Suprapubic skin (tissue), 4 donors: ENCODE measurements around the gene CFAP206. TPM values are rescaled to one million over a fixed set of nuclear protein-coding genes. Genes with fewer than 3 reads are reported as not detected.
"Not testable (repeated sequence)": the region's sequence is repeated elsewhere in the genome, so short reads cannot be mapped to it uniquely, and the experiment has no call there.

Source experiments
- DNase-seq, 2 donors: peaks; one replicate each; pipeline ENCODE4 v3.0.0-alpha.2; 2019; ENCODE audit warnings: low spot score in 2 of 2
- H3K27ac ChIP-seq: fragments of 200-600 bp; sonication (generic); one replicate; pipeline ENCODE4 v1.5.1; 2019
- H3K27me3 ChIP-seq: fragments of 200-600 bp; sonication (generic); one replicate; pipeline ENCODE4 v1.5.1; 2019
- H3K36me3 ChIP-seq: fragments of 200-600 bp; sonication (generic); one replicate; pipeline ENCODE4 v1.5.1; 2019
- H3K4me1 ChIP-seq: fragments of 200-600 bp; sonication (generic); one replicate; pipeline ENCODE4 v1.5.1; 2019
- H3K4me3 ChIP-seq: fragments of 200-600 bp; sonication (generic); one replicate; pipeline ENCODE4 v1.5.1; 2019; ENCODE audit warnings: mild to moderate bottlenecking
- H3K9me3 ChIP-seq: fragments of 200-600 bp; sonication (generic); one replicate; pipeline ENCODE4 v1.5.1; 2019
- EP300 ChIP-seq: sonication (generic); formaldehyde crosslinking; IDR thresholded peaks from one replicate; pipeline ENCODE4 v1.6.1; 2017; ENCODE audit warnings: antibody characterized with exemption
- POLR2A ChIP-seq, 2 donors: fragments of 450-650 bp; IDR thresholded peaks; one replicate each; pipeline ENCODE4 v1.6.1; 2017; ENCODE audit warnings: antibody characterized with exemption in 2 of 2, mild to moderate bottlenecking in 2 of 2, moderate library complexity in 2 of 2
- POLR2AphosphoS5 ChIP-seq, 3 donors: sonication (generic); formaldehyde crosslinking; IDR thresholded peaks; one replicate each; pipeline ENCODE4 v1.6.1; 2017; ENCODE audit warnings: antibody characterized with exemption in 3 of 3
- WGBS: methylation state at CpG from one replicate; pipeline ENCODE4 v1.1.5; 2018; 5-methylcytosine and 5-hydroxymethylcytosine counted together
- total RNA-seq, 4 donors: library from RNA; depleted of rRNA; stranded (reverse); fragments of >200 nt; gene quantifications; one replicate each; pipeline ENCODE4 v1.1.0, GENCODE V29; 2016
- TF ChIP-seq, protein P1 (sequence below), 2 donors: fragments of 200-600 bp in 1 of 2; fragments of 450-650 bp in 1 of 2; sonication (generic) in 1 of 2; IDR thresholded peaks; one replicate each; pipeline ENCODE4 v1.5.1; 2016 to 2019; ENCODE audit warnings: antibody characterized with exemption in 2 of 2, mild to moderate bottlenecking in 1 of 2, moderate library complexity in 1 of 2

The CFAP206 gene
- total RNA-seq, 4 donors from 2014 or later = 0.21 to 0.85 TPM; not detected in 2

DNA sequence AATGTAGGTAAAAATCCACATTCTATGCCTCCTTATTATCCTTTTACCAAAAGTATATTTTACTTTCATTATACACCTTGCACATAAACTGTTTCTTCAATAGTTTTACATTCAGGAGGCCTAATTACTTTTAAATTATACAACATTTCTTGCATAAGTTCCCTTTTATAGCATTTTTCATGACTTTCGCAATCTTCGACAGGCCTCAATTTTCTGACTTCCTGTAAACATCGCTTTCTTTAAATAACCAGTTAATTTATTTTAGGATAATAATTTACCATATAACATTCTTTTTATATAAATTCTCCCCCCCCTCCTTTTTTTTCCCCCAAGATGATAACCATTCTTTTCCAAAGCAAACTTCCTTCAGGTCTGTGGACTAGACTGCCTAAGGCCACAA, 74.2 kb downstream of the CFAP206 start:
- Histone ChIP-seq H3K36me3 (peaks cover 3% of the 10 kb centered on the region), H3K27ac (no peak overlapping the region), H3K27me3 (no peaks in the 10 kb centered on the region), H3K9me3 (no peaks in the 10 kb centered on the region), H3K4me3 (no peak overlapping the region), H3K4me1 (no peaks in the 10 kb centered on the region)
- 87% methylated on average over 3 of the region's 3 CpGs for WGBS
- DNase-seq = no peak
- TF ChIP-seq POLR2A (IDR thresholded peaks at IDR 0.05) (no peak), EP300 (no peak), POLR2AphosphoS5 (IDR thresholded peaks at IDR 0.05) (no peak)
- TF ChIP-seq, protein P1, sequence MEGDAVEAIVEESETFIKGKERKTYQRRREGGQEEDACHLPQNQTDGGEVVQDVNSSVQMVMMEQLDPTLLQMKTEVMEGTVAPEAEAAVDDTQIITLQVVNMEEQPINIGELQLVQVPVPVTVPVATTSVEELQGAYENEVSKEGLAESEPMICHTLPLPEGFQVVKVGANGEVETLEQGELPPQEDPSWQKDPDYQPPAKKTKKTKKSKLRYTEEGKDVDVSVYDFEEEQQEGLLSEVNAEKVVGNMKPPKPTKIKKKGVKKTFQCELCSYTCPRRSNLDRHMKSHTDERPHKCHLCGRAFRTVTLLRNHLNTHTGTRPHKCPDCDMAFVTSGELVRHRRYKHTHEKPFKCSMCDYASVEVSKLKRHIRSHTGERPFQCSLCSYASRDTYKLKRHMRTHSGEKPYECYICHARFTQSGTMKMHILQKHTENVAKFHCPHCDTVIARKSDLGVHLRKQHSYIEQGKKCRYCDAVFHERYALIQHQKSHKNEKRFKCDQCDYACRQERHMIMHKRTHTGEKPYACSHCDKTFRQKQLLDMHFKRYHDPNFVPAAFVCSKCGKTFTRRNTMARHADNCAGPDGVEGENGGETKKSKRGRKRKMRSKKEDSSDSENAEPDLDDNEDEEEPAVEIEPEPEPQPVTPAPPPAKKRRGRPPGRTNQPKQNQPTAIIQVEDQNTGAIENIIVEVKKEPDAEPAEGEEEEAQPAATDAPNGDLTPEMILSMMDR (IDR thresholded peaks at IDR 0.05) = no peak

GRCh38 chr6:87482366-87482765, 74.6 kb downstream of the CFAP206 start:
- no peaks in the 10 kb centered on the region for H3K4me1 ChIP-seq
- DNase-seq = no peak
- no peak for TF ChIP-seq EP300
- TF ChIP-seq, protein P1 (IDR thresholded peaks at IDR 0.05) = no peak
- TF ChIP-seq POLR2AphosphoS5 (IDR thresholded peaks at IDR 0.05) = no peak
- no peak for TF ChIP-seq POLR2A (IDR thresholded peaks at IDR 0.05)
- peaks cover 3% of the 10 kb centered on the region for H3K36me3 ChIP-seq
- H3K4me3 ChIP-seq = no peak overlapping the region
- no peaks in the 10 kb centered on the region for H3K27me3 ChIP-seq
- no peaks in the 10 kb centered on the region for H3K9me3 ChIP-seq
- H3K27ac ChIP-seq = no peak overlapping the region
- WGBS = 72% methylated on average over 4 of the region's 4 CpGs

- H3K27ac ChIP-seq = no peak overlapping the region
- H3K9me3 ChIP-seq = no peaks in the 10 kb centered on the region
- no peak for DNase-seq
- no peak for TF ChIP-seq POLR2A (IDR thresholded peaks at IDR 0.05)
- TF ChIP-seq EP300 = no peak
- WGBS = 84% methylated on average over 9 of the region's 9 CpGs
- H3K27me3 ChIP-seq = no peaks in the 10 kb centered on the region
- H3K4me1 ChIP-seq = no peaks in the 10 kb centered on the region
- H3K4me3 ChIP-seq = no peak overlapping the region
- H3K36me3 ChIP-seq = peaks cover 3% of the 10 kb centered on the region
These were observed 76.2 kb downstream of the CFAP206 start for GRCh38 chr6:87483929-87484328.

DNA sequence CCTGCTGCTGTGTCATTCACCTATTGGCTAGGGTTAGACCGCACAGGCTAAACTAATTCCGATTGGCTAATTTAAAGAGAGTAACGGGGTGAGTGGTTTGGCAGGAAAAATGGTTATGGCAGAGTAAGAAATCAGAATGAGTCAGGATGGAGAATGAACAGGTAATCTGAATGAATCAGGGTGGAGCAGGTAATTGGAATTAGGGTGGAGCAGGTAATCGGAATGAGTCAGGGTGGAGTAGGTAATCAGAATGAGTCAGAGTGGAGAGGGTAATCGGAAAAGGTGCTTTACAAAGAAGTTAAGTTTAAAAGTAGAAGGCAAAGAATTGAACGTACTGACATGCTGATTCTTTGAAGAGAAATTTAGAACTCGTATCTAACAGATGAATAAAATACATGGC, 76.7 kb downstream of the CFAP206 start:
- H3K27me3 ChIP-seq = no peaks in the 10 kb centered on the region
- TF ChIP-seq, protein P1 (IDR thresholded peaks at IDR 0.05) = no peak
- no peak for TF ChIP-seq POLR2A (IDR thresholded peaks at IDR 0.05)
- no peak for TF ChIP-seq POLR2AphosphoS5 (IDR thresholded peaks at IDR 0.05)
- TF ChIP-seq EP300 = no peak
- DNase-seq = no peak
- no peaks in the 10 kb centered on the region for H3K9me3 ChIP-seq
- peaks cover 3% of the 10 kb centered on the region for H3K36me3 ChIP-seq
- H3K4me1 ChIP-seq = no peaks in the 10 kb centered on the region
- H3K4me3 ChIP-seq = no peak overlapping the region
- WGBS = 65% methylated on average over 7 of the region's 7 CpGs
- H3K27ac ChIP-seq = no peak overlapping the region

DNA sequence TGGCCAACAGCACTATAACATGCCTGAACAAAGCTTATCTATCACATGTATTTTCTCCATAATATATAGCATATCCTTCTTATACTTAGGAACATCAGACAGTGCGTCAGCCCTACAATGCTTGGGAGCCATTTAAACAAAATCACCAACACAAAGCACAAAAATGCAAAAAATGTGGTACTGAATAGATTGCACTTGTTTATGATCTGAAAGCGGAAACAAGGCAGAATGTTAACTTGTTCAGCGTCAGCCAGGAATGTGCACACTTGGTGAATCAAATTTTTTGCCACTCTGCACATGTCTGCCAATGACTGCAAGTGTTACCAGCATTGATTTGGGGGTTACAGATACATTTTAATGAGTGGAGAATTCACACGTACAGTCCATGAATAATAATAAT, 79.8 kb downstream of the CFAP206 start:
- no peak for TF ChIP-seq EP300
- no peak for TF ChIP-seq POLR2AphosphoS5 (IDR thresholded peaks at IDR 0.05)
- no peak for TF ChIP-seq POLR2A (IDR thresholded peaks at IDR 0.05)
- H3K9me3 ChIP-seq = no peaks in the 10 kb centered on the region
- no peaks in the 10 kb centered on the region for H3K27me3 ChIP-seq
- H3K36me3 ChIP-seq = peaks cover 10% of the 10 kb centered on the region
- 86% methylated on average over 4 of the region's 4 CpGs for WGBS
- no peak for DNase-seq
- no peak overlapping the region for H3K27ac ChIP-seq
- no peak overlapping the region for H3K4me3 ChIP-seq
- H3K4me1 ChIP-seq = no peaks in the 10 kb centered on the region

DNA sequence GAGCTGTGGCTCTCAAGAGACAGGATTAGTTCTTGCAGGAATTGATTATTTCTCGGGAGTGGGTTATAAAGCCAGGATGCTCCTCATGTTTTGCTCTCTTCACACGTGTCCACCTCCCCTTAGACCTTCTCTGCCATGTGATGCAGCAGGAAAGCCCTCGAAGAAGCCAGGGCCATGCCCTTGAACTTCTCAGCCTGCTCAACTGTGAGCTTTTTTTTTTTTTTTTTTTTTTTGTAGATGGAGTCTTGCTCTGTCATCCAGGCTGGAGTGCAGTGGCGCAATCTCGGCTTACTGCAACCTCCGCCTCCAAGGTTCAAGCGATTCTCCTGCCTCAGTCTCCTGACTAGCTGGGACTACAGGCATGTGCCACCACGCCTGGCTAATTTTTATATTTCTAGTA, 81.6 kb downstream of the CFAP206 start:
- WGBS = 91% methylated on average over 8 of the region's 8 CpGs
- H3K9me3 ChIP-seq, H3K27me3 ChIP-seq, DNase-seq, H3K4me1 ChIP-seq, H3K27ac ChIP-seq, H3K4me3 ChIP-seq: not testable (repeated sequence)
- peaks cover 11% of the 10 kb centered on the region for H3K36me3 ChIP-seq

DNA sequence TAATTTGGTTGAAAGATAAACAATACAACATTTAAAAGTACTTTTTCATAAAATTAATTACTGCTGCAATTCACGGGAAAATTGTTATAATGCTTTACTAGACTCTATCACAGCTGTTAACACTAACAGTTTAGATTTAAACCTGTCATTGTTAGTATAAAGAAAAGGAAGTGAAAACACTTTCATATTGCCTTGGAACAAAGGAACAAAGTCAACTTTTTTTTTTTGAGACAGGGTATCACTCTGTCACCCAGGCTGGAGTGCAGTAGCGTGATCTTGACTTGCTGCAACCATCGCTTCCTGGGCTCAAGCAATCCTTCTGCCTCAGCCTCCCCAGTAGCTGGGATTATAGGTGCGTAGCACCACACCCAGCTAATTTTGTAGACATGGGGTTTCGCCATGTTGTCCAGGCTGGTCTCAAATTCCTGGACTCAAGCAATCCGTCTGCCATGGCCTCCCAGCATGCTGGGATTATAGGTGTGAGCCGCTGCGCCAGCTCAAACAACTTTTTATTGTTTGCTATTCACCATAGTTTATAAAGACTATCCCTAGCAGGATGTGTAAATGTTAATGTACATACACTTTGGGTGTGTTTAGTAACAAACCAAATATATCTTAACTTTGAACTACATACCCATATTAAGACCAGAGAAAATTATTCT, 87.1 kb downstream of the CFAP206 start:
- no peak for DNase-seq
- H3K4me3 ChIP-seq = no peak overlapping the region
- H3K9me3 ChIP-seq = no peaks in the 10 kb centered on the region
- WGBS = 93% methylated on average over 8 of the region's 8 CpGs
- TF ChIP-seq EP300 (no peak), POLR2AphosphoS5 (IDR thresholded peaks at IDR 0.05) (no peak), POLR2A (IDR thresholded peaks at IDR 0.05) (no peak)
- TF ChIP-seq, protein P1 (IDR thresholded peaks at IDR 0.05) = no peak
- H3K27me3 ChIP-seq = no peaks in the 10 kb centered on the region
- no peak overlapping the region for H3K27ac ChIP-seq
- no peaks in the 10 kb centered on the region for H3K4me1 ChIP-seq
- H3K36me3 ChIP-seq = peaks cover 14% of the 10 kb centered on the region
